ENCODE measurements around the gene LAMP1.

GRCh38 chr13:113371061-113371460 lies 74.0 kb downstream of the LAMP1 start:
- no peak for TF ChIP-seq CTCF (IDR thresholded peaks at IDR 0.05)
- TF ChIP-seq POLR2A (IDR thresholded peaks at IDR 0.05): no peak

All from Peyer's patch (tissue), 4 donors.